HEK293T (cell line): ENCODE results near the gene PMF1.

Source experiments
- CTBP1 ChIP-seq: fragments of 450-650 bp; IDR thresholded peaks from 2 replicates; pipeline ENCODE4 v1.6.1; 2016; ENCODE audit warnings: borderline replicate concordance
- FOXM1 ChIP-seq: fragments of 450-650 bp; IDR thresholded peaks from 2 replicates; pipeline ENCODE4 v1.6.1; 2017; ENCODE audit warnings: mild to moderate bottlenecking, borderline replicate concordance
- TARDBP ChIP-seq: fragments of 450-650 bp; IDR thresholded peaks from 2 replicates; pipeline ENCODE4 v1.6.1; 2016

- no peak for TF ChIP-seq TARDBP
- TF ChIP-seq CTBP1, result no peak
- no peak for TF ChIP-seq FOXM1
Observed at GRCh38 chr1:156229809-156230472, 17.1 kb downstream of the PMF1 start.
